ENCODE results near the gene SZRD1.

SZRD1 gene

DNA sequence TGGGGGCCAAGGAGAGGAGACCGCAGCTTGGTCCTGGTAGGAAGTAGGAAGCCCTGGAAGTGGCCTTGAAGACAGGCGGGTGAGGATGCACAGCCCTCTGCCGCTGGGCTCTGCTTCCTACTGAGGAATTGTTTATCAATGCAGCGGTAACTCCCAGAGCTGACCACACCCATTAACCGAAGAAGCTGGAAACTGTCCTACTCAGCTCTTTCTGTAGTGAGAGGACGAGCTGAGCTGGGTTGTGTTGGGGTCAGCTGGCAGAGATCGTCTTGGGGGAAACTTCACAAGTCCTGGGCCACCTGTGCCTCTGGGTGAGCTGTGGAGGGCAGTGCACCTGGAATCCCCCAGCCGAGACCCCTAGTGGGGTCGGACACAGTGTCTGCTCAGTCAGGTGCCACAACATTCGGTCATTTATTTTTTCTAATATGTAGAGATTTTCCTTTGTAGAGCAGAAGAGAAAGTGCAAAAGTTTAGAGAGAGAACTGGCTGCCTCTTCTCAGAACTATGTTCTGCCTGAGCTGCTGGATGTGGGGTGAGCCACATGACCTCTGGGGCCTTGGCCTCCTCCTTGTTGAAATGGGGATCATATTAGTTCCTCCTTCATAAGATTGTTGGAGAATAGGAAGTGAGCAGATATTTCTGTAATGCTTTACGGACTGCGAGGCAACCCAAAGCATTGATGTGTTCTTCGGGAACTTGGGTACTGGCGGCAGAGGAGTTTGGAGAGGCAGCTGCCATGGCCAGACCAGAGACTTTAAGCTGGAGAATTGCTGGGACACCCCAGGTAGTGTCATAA lies 77.1 kb downstream of the SZRD1 start:
- no peak overlapping the region for H3K4me2 ChIP-seq (ENCODE audit: low read length)
- H3K27me3 ChIP-seq (ENCODE audit: control insufficient read depth, insufficient read depth, low read length), result no peaks in the 10 kb centered on the region
- H3K36me3 ChIP-seq (ENCODE audit: control insufficient read depth, insufficient read depth, low read length), result no peaks in the 10 kb centered on the region
- H3K4me1 ChIP-seq, result no peaks in the 10 kb centered on the region
- no peak overlapping the region for H3K4me3 ChIP-seq (ENCODE audit: low read depth, low read length)
- H3K9ac ChIP-seq, result no peak overlapping the region
- TF ChIP-seq, protein P1, sequence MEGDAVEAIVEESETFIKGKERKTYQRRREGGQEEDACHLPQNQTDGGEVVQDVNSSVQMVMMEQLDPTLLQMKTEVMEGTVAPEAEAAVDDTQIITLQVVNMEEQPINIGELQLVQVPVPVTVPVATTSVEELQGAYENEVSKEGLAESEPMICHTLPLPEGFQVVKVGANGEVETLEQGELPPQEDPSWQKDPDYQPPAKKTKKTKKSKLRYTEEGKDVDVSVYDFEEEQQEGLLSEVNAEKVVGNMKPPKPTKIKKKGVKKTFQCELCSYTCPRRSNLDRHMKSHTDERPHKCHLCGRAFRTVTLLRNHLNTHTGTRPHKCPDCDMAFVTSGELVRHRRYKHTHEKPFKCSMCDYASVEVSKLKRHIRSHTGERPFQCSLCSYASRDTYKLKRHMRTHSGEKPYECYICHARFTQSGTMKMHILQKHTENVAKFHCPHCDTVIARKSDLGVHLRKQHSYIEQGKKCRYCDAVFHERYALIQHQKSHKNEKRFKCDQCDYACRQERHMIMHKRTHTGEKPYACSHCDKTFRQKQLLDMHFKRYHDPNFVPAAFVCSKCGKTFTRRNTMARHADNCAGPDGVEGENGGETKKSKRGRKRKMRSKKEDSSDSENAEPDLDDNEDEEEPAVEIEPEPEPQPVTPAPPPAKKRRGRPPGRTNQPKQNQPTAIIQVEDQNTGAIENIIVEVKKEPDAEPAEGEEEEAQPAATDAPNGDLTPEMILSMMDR (IDR thresholded peaks at IDR 0.05), result no peak
- no peak overlapping the region for H3K27ac ChIP-seq
- H3K79me2 ChIP-seq, result peaks cover 6% of the 10 kb centered on the region
- H3K9me3 ChIP-seq (ENCODE audit: control insufficient read depth, low read length), result no peaks in the 10 kb centered on the region
- no peak overlapping the region for H2AFZ ChIP-seq

DNA sequence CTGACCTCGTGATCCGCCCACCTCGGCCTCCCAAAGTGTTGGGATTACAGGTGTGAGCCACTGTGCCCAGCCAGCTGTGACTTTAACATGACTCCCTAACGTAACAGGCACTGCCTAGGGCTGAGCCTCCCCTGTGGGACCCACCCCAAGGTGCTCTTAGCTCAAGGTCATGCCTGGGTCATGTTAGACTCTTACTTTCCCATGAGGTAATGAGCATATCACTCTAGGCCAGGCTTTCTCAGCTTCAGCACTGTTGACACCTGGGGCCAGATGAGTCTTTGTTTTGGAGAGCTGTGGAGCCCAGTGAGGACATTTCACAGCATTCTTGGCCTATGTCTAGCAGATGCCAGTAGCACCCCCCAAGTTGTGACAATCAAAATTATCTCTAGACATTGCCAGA lies 78.0 kb downstream of the SZRD1 start:
- Histone ChIP-seq H2AFZ (no peak overlapping the region), H3K4me1 (no peaks in the 10 kb centered on the region), H3K4me2 (ENCODE audit: low read length) (no peak overlapping the region), H3K27me3 (ENCODE audit: control insufficient read depth, insufficient read depth, low read length) (no peaks in the 10 kb centered on the region), H3K36me3 (ENCODE audit: control insufficient read depth, insufficient read depth, low read length) (no peaks in the 10 kb centered on the region), H3K27ac (no peak overlapping the region), H3K79me2 (peaks cover 6% of the 10 kb centered on the region), H3K9ac (no peak overlapping the region), H3K4me3 (ENCODE audit: low read depth, low read length) (no peak overlapping the region), H3K9me3 (ENCODE audit: control insufficient read depth, low read length) (no peaks in the 10 kb centered on the region)
- TF ChIP-seq, protein P1 (IDR thresholded peaks at IDR 0.05), result no peak

DNA sequence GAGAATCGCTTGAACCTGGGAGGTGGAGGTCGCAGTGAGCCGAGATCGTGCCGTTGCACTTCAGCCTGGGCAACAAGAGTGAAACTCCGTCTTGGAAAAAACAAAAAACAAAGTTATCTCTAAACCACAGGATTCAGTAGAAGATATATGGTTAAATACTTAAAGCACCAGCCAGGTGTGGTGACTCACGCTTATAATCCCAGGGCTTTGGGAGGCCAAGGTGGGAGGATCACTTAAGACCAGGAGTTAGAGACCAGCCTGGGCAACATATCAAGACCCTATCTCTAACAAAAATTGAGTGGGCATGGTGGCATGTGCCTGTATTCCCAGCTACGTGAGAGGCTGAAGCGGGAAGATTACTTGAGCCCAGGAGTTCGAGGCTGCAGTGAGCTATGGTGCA lies 79.1 kb downstream of the SZRD1 start:
- H3K4me3 ChIP-seq (ENCODE audit: low read depth, low read length), result no peak overlapping the region
- no peak overlapping the region for H3K27ac ChIP-seq
- H3K79me2 ChIP-seq, result peaks cover under 1% of the 10 kb centered on the region
- H3K36me3 ChIP-seq (ENCODE audit: control insufficient read depth, insufficient read depth, low read length), result no peaks in the 10 kb centered on the region
- no peaks in the 10 kb centered on the region for H3K9me3 ChIP-seq (ENCODE audit: control insufficient read depth, low read length)
- H3K9ac ChIP-seq, result no peak overlapping the region
- H3K27me3 ChIP-seq (ENCODE audit: control insufficient read depth, insufficient read depth, low read length), result no peaks in the 10 kb centered on the region
- TF ChIP-seq, protein P1 (IDR thresholded peaks at IDR 0.05), result no peak
- H3K4me1 ChIP-seq, result no peaks in the 10 kb centered on the region
- H3K4me2 ChIP-seq (ENCODE audit: low read length), result no peak overlapping the region
- no peak overlapping the region for H2AFZ ChIP-seq

DNA sequence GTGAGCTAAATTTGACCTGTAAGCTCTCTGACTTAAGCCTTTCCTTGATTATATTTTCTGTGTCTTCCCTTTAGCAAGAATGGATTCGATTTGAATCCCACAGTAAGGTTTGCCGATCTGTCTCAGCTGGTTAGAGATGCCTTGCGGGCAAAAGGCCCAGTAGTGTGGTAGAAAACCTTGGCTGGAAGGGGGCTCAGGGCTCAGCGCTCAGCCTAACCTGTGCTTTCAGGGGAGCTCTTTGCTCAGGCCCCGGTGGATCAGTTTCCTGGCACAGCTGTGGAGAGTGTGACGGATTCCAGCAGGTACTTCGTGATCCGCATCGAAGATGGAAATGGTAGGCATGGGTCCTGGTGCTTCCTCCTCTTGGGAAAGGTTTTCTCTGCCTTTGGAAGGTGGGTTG lies 80.6 kb downstream of the SZRD1 start:
- H3K9ac ChIP-seq, result no peak overlapping the region
- no peak overlapping the region for H3K27ac ChIP-seq
- no peaks in the 10 kb centered on the region for H3K4me1 ChIP-seq
- no peak overlapping the region for H3K4me3 ChIP-seq (ENCODE audit: low read depth, low read length)
- H3K36me3 ChIP-seq (ENCODE audit: control insufficient read depth, insufficient read depth, low read length), result no peaks in the 10 kb centered on the region
- no peaks in the 10 kb centered on the region for H3K9me3 ChIP-seq (ENCODE audit: control insufficient read depth, low read length)
- H3K4me2 ChIP-seq (ENCODE audit: low read length), result no peak overlapping the region
- H3K27me3 ChIP-seq (ENCODE audit: control insufficient read depth, insufficient read depth, low read length), result no peaks in the 10 kb centered on the region
- H3K79me2 ChIP-seq, result no peaks in the 10 kb centered on the region
- TF ChIP-seq, protein P1 (IDR thresholded peaks at IDR 0.05), result no peak
- no peak overlapping the region for H2AFZ ChIP-seq

Data from parathyroid adenoma (tissue), 2 donors.